T-helper 2 cell (primary cell): ENCODE measurements around the gene ITGA2B.
"Not testable (repeated sequence)": the region's sequence is repeated elsewhere in the genome, so short reads cannot be mapped to it uniquely, and the experiment has no call there.

Experiments used
- DNase-seq, 5 experiments: peaks; one replicate each; pipeline versions ENCODE4 v3.0.0 to v3.0.0-alpha.2; 2012 to 2022

ITGA2B gene

GRCh38 chr17:44329516-44329915, 59.9 kb downstream of the ITGA2B start:
- not testable (repeated sequence) for DNase-seq

GRCh38 chr17:44327715-44328449, 61.6 kb downstream of the ITGA2B start:
- no peak for DNase-seq

- DNase-seq: peak; percentile 82 to 98 (median 91)
Observed at GRCh38 chr17:44326861-44327444, 62.5 kb downstream of the ITGA2B start.

GRCh38 chr17:44324571-44325275, 64.7 kb downstream of the ITGA2B start, which contains the start of gene SLC25A39:
TSS of gene SLC25A39 (minus strand) at chr17:44324823. CDS start at chr17:44323562, 1,261 bp downstream.
- DNase-seq: peak; percentile 91 to 96 (median 92)

GRCh38 chr17:44324092-44324570, 65.3 kb downstream of the ITGA2B start:
- no peak for DNase-seq

- DNase-seq: no peak
Observed at GRCh38 chr17:44323359-44324091, 65.9 kb downstream of the ITGA2B start.

- DNase-seq: no peak
Observed at GRCh38 chr17:44322236-44322895, 67.1 kb downstream of the ITGA2B start.
